Bronchial epithelial cell (primary cell): ENCODE measurements around the gene CELF5. TPM values are rescaled to one million over a fixed set of nuclear protein-coding genes. Genes with fewer than 3 reads are reported as not detected.
A peak's percentile ranks its signal among the peaks of the same experiment; 100 is the strongest.

ENCODE experiments used
- DNase-seq: peaks from one replicate; pipeline ENCODE4 v3.0.0-alpha.2; 2010; ENCODE audit warnings: low read depth
- FAIRE-seq: peaks from 2 replicates; lab custom pipeline; 2011; peaks lifted over from hg19 to GRCh38; lab: Jason Lieb, UNC
- H3K27me3 ChIP-seq: 2 replicates; pipeline ENCODE4 v1.5.1; 2011; ENCODE audit warnings: low read length; ENCODE audit not compliant: control insufficient read depth, insufficient read depth
- H3K36me3 ChIP-seq: 2 replicates; pipeline ENCODE4 v1.5.1; 2011; ENCODE audit warnings: low read length; ENCODE audit not compliant: control insufficient read depth, insufficient read depth
- H3K4me3 ChIP-seq: 2 replicates; pipeline ENCODE4 v1.5.1; 2011; ENCODE audit warnings: mild to moderate bottlenecking, low read depth, low read length, control low read depth
- total RNA-seq: library from RNA; depleted of rRNA; stranded (reverse); fragments of >200 nt; gene quantifications from 2 replicates; pipeline ENCODE4 v1.2.1, GENCODE V29; 2014
- TF ChIP-seq, protein P1 (sequence below): IDR thresholded peaks from 2 replicates; pipeline ENCODE4 v1.5.1; 2011; ENCODE audit warnings: mild to moderate bottlenecking, moderate library complexity, low read length, control low read depth, inconsistent platforms; ENCODE audit not compliant: insufficient read depth, severe bottlenecking

CELF5 gene
- total RNA-seq, 1 donor from 2014 or later, result not detected

DNA sequence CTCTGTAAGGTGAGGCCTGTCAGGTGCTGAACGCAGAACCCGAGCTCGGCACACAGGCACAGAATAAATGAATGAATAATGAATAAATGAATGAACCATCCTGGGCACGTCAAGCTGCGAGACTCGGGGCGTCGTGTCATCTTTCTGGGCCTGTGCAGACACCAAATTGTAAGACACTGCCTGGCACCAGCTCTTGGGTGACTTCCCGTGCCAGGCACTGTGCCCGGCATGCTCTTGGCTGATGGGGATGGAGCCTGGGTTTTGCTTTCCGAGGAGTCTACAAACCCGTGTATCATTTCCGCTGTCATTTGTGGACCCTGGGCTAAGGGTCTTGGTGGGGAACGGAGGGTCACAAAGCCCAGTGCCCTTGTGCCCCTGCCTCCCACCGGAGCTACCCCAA, 43.9 kb downstream of the CELF5 start:
- no peak for DNase-seq
- H3K27me3 ChIP-seq, result peaks cover 9% of the 10 kb centered on the region
- no peak for FAIRE-seq

DNA sequence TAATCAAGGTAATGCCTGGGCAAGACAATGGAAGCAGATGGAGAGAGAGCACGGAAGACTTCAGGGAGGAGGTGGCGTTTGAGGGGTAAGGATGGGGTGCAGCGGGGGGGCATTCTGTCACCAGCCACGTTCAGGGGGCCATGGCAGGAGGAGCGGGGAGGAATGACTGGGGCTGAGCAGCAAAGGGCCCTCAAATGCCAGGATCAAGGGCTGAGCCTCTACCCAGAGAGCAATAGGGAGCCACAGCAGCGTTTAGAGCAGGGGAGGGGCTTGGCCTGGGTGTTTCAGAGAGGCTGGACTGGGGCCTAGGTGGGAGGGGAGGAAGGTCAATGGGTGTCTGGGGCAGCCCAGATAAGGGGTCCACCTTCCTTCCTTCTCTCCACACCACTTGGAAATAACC, 44.3 kb downstream of the CELF5 start:
- peaks cover 9% of the 10 kb centered on the region for H3K27me3 ChIP-seq
- FAIRE-seq (no peak), DNase-seq (no peak)
- TF ChIP-seq, protein P1, sequence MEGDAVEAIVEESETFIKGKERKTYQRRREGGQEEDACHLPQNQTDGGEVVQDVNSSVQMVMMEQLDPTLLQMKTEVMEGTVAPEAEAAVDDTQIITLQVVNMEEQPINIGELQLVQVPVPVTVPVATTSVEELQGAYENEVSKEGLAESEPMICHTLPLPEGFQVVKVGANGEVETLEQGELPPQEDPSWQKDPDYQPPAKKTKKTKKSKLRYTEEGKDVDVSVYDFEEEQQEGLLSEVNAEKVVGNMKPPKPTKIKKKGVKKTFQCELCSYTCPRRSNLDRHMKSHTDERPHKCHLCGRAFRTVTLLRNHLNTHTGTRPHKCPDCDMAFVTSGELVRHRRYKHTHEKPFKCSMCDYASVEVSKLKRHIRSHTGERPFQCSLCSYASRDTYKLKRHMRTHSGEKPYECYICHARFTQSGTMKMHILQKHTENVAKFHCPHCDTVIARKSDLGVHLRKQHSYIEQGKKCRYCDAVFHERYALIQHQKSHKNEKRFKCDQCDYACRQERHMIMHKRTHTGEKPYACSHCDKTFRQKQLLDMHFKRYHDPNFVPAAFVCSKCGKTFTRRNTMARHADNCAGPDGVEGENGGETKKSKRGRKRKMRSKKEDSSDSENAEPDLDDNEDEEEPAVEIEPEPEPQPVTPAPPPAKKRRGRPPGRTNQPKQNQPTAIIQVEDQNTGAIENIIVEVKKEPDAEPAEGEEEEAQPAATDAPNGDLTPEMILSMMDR, result no peak
- no peaks in the 10 kb centered on the region for H3K36me3 ChIP-seq
- no peak overlapping the region for H3K4me3 ChIP-seq

More for the DNA sequence above, 43.9 kb downstream of the CELF5 start:
- TF ChIP-seq, protein P1, result no peak
- no peak overlapping the region for H3K4me3 ChIP-seq
- no peaks in the 10 kb centered on the region for H3K36me3 ChIP-seq

DNA sequence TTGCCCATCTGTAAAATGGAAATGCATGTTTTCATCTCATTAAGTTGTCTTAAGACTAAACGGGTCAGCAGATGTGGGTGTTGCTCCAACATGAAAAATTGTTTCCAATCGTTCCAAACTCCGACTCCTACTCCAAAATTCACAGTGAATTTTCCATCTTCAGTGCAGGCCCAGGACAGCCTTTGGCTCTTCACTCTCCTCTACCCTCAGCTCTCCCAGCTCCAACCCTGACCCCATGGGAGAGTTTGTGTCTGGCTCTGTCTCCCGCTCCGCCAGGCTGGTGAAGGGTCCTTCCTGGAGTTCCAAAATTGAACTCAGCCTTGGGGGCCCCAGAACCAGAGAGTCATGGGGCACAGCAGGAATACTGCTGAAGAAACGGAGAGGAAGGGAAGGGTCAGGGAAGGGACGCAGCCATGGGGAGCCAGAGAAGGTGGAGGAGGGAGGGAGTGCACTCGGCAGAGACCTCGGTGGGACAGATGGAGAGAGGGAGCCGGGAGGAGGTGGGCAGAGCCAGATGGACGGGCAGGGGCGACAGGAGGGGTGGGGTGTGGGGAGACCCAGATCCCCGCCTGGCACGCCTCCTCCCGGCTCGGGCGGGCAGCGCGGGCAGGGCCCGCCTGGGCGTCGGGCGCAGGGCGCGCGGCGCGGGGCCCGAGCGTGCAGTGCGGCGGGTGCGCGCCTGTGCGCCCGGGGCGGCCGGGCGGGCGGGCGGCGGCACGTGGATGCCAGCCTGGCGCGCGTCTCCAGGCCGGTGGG, 45.6 kb downstream of the CELF5 start:
- DNase-seq (no peak), FAIRE-seq (no peak)
- Histone ChIP-seq H3K27me3 (peaks cover 11% of the 10 kb centered on the region), H3K4me3 (no peak overlapping the region), H3K36me3 (no peaks in the 10 kb centered on the region)
- TF ChIP-seq, protein P1, result no peak

DNA sequence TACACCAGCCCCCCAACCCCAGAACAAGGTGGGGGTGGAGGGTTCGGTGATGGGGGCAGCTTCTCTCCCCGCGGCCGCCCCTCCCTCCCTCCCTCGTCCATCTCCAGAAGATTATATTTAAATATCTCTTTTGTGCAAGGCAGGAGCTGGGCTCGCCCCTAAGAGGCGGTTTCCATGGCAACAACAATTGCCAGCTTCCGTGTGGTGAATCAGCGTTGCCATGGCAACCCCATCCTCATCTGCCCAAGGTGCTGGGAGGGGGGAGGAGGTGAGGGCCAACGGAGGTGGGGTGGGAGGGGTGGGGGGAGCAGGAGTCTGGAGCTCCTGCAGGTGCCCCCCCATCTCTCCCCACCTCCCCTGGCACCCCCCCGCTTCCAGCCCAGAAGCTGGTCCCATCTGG, 46.4 kb downstream of the CELF5 start:
- Histone ChIP-seq H3K27me3 (peaks cover 11% of the 10 kb centered on the region), H3K4me3 (no peak overlapping the region), H3K36me3 (no peaks in the 10 kb centered on the region)
- FAIRE-seq (no peak), DNase-seq (peak; percentile 15)
- TF ChIP-seq, protein P1, result no peak

DNA sequence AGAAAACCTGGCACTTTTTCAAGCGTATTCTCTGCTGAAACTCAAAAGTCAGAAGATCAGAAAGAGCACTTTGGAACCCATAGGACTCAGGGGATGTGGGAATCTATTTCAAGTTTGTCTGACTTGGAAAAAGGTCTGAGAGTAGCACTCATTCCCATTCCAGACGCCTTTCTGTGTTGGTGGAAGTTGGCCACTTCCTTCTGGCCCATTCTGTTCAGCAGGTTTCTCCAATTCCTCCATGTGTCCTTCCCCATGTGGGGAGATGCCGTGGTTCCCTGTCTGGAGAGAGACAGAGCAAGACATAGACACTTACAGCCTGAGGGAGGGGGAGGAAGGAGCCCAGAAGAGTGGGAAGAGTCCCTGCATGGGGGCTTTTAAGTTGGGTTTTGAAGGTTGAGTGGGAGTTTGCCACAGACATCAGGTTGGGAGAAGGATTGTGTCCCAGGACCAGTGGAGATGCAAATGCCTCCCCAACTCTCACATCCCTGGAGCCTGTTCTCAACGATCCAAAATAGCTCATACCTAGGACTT, 48.0 kb downstream of the CELF5 start:
- Histone ChIP-seq H3K4me3 (no peak overlapping the region), H3K27me3 (peaks cover 11% of the 10 kb centered on the region), H3K36me3 (no peaks in the 10 kb centered on the region)
- TF ChIP-seq, protein P1, result no peak
- DNase-seq (no peak), FAIRE-seq (no peak)
